ENCODE data around the gene TTLL8.

DNA sequence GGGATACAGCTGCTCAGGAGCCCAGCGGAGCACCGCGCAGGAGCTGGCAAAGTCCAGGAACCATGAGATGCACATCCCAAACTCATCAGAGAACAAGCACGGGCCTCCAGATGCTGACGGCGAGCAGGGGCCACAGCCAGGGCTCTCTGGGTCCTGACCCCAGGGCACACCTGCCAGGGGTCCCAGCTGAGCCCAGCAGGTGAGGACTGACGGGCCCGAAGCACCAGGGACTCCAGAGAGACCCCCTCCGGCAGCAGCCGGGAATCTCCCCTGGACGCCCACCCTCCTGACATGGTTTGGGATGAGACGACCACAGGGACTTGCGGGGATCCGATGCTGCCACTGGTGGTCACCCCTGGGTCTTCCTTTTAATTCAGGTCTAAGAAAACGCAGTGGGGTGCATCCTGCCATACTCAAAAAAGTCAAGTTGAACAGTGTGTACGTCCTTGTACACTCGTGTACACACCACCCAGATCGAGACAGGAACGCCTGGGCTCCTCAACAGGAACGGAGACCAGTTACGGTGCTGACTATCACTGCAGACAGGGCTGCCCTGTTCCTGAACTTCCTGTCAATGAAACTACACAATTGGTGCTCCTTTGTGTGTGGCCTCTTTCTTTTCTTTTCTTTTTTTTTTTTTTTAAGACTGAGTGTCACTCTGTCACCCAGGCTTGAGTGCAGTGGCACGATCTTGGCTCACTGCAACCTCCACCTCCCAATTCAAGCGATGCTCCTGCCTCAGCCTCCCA, 21.9 kb downstream of the TTLL8 start:
- no peak for TF ChIP-seq EZH2 (IDR thresholded peaks at IDR 0.05)
- TF ChIP-seq POLR2AphosphoS5 (IDR thresholded peaks at IDR 0.05; ENCODE audit: borderline replicate concordance, low read depth, low read length), result no peak
- no peak for TF ChIP-seq FOXP2 (optimal IDR thresholded peaks at IDR 0.05; ENCODE audit: control extremely low read depth, extremely low read length, insufficient read depth)
